HG03571 (cell line): ENCODE data around the gene TXNDC5.

Experiments used
- ATAC-seq: cut with Tn5 transposase; IDR thresholded peaks from one replicate; pipeline ENCODE4 v1.9.1; 2021; ENCODE audit not compliant: unreplicated experiment

The TXNDC5 gene

DNA sequence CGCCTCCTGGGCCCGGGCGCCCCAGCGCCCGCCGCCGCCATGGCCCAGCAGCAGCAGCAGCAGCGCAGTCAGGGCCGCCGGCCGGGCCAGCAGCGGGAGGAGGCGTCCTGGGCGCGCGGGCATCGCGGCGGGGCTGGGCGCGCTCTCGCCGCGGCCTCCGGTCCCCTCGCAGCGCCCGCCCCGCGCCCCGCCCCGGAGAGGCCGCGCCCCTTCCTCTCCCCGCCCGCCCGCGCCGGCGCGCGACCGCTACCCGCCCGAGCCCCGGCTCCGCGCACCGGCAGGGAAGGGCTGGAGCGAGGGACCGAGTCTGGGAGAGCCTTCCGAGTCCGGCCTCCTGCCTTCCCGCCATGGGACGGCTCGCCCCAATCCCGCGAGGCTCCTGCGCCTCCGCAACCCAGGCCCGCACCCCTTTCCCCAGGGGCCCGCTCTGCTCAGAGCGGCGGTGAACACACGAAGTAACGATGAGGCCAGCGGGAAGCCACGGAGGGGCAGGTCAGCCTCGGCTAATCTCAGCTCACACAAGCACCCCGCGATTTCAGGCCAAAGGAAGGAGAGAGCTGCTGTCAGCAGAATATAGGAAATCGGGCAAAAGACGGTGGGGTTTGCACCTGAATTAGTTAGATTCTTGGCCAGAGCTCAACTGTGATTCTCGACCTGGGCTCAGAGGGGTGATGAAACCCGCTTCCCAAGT lies at the start of gene TXNDC5:
Gene TXNDC5 (minus strand): TSS at position 135 of the 691 bp plus-strand sequence. CDS start 12 bp downstream, at position 123.
- ATAC-seq = peak; percentile 75

- no peak for ATAC-seq
Observed at GRCh38 chr6:7960141-7960540, 49.6 kb upstream of the TXNDC5 start.

- no peak for ATAC-seq
Observed at GRCh38 chr6:7959453-7959852, 48.9 kb upstream of the TXNDC5 start.

DNA sequence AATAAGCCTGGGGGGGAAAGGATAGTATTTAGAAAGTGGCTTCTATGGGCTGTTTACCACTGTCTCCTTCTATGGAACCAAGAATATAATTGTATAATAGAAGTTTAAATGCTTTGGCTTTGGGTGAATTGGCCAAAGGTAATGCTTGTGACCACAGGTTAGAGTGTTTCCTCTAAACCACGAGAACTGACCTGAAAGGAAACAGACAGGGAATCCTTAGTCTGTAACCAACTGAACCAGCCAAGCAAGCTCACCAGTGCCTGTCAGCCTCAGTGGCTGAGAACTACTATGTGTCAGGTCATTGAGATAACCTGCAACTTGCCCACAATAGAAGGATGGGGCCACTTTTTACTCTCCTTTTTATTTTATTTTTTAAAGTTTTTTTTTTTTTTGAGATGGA lies 47.9 kb upstream of the TXNDC5 start:
- no peak for ATAC-seq

DNA sequence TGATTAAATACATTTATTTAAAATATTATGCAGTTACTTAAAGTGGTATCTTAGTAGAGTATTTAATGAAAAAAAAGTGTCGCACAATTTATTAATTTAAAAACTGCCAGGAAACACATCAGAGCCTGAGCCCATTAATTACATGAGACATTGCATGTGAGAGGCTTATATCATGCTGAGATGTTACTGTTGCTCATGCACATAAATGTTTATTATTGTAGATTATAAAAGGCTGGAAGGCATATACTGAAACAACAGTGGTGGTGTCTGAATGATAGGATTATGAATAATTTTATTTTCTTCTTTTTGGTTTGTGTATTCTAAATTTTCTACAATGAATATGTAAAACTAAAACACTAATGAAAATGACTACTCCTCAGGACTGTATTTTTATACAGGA lies 45.7 kb upstream of the TXNDC5 start:
- no peak for ATAC-seq

- ATAC-seq = no peak
Observed at GRCh38 chr6:7954477-7955200, 44.1 kb upstream of the TXNDC5 start.

- no peak for ATAC-seq
Observed at GRCh38 chr6:7953753-7954152, 43.2 kb upstream of the TXNDC5 start.

- ATAC-seq = no peak
Observed at GRCh38 chr6:7939864-7940228, 29.3 kb upstream of the TXNDC5 start.

DNA sequence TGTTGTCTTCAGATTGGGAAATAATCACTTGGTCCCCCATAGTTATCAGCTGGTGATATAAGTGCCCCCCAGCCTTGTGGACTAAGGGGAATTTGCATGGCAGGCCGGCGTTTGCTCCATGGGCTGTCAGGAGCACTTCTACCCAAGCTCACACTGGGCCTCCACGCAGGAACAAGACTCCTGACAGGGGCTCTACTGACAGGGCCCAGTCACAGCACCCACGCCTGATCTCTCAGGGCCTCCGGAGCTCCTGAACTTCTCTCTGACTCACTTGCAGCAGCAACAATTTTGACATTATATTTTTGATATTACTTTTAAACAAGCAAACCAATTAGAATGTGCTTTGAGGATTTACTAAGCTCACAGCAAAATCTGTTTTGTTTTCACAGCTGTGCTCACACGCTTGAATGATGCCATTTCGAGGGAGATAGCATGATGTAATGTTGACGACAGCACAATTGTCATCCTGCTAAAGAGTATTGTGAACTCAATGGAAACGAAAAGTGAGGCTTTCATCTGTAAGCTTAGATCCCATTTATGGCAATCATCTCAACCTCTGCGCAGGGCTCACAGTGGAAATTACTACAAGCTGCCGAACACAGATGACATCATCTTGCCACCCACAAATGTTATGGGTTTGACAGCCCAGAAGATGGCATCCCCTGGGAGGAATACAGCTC lies 28.7 kb upstream of the TXNDC5 start:
- ATAC-seq = no peak

GRCh38 chr6:7938562-7939183 lies 28.1 kb upstream of the TXNDC5 start:
- no peak for ATAC-seq

GRCh38 chr6:7933794-7934193 lies 23.2 kb upstream of the TXNDC5 start:
- ATAC-seq = peak; percentile 88

GRCh38 chr6:7932625-7933024 lies 22.0 kb upstream of the TXNDC5 start:
- no peak for ATAC-seq

GRCh38 chr6:7924867-7925266 lies 14.3 kb upstream of the TXNDC5 start:
- ATAC-seq = no peak

DNA sequence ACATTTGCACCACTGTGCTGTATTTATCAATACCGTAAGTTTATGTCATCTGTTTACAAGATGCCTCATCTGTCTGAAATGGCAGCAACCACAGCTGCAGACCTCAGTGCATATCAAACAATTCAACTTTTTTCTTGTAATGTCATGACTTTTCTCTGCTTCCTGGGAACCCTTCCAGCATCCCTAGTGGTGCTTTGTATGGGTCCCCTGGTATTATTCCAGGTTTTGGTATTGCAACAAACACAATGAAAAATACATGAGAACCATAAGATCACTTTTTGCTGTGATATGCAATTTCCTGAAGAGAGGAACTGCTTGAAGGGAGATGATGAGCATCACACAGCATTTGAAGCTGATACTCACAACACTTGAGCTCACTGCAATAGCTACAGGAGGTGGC lies 12.0 kb upstream of the TXNDC5 start:
- no peak for ATAC-seq

- no peak for ATAC-seq
Observed at GRCh38 chr6:7921632-7922092, 11.1 kb upstream of the TXNDC5 start.

- no peak for ATAC-seq
Observed at GRCh38 chr6:7921046-7921445, 10.5 kb upstream of the TXNDC5 start.

DNA sequence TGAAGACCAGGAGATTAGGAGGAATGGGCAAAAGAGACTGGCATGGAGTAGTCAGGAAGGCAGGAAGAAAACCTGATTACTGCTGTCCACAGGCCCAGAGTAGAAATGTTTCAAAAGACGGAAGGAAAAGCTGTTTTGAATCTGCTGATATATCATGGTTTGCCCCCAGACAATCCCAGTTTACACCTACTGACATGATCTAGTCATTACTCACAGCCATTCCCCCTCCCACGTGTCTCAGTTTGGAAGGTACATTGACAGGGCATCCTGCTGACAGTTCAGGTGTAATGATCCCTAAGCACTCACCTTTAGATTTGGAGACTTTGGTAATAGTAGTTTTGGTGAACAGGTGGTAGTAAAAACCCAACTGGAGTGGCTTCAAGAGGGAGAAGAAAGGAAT lies 9.8 kb upstream of the TXNDC5 start:
- ATAC-seq = no peak

GRCh38 chr6:7919871-7920270 lies 9.3 kb upstream of the TXNDC5 start:
- ATAC-seq = no peak

- ATAC-seq = no peak
Observed at GRCh38 chr6:7918403-7918802, 7.8 kb upstream of the TXNDC5 start.

GRCh38 chr6:7917729-7918128 lies 7.1 kb upstream of the TXNDC5 start:
- no peak for ATAC-seq

DNA sequence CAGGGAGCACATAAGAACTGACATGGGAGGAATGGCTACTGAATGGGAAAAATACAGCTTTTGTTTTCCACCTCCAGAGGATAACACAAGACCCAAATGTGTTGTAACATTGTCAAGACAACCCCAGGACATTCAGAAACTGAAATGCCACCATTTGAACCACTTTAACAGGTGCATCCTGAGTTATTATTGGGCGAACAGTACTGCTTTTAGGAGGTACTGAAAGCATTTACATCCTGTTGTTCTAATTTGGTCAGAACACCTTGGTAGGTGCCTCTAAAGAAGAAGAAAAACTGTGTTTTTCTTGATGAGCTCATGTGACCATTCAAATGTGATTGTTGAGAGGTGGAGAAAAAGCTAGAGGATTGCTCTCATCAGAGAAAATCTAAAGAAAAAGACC lies 6.4 kb upstream of the TXNDC5 start:
- peak; percentile 81 for ATAC-seq
